Kidney capillary endothelial cell (primary cell): ENCODE data around the gene RBM17.
"Not testable (repeated sequence)": the region's sequence is repeated elsewhere in the genome, so short reads cannot be mapped to it uniquely, and the experiment has no call there.

Experiments used
- DNase-seq: peaks from one replicate; pipeline ENCODE4 v3.0.0-alpha.2; 2018; ENCODE audit warnings: low spot score

Gene RBM17, protein sequence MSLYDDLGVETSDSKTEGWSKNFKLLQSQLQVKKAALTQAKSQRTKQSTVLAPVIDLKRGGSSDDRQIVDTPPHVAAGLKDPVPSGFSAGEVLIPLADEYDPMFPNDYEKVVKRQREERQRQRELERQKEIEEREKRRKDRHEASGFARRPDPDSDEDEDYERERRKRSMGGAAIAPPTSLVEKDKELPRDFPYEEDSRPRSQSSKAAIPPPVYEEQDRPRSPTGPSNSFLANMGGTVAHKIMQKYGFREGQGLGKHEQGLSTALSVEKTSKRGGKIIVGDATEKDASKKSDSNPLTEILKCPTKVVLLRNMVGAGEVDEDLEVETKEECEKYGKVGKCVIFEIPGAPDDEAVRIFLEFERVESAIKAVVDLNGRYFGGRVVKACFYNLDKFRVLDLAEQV

DNA sequence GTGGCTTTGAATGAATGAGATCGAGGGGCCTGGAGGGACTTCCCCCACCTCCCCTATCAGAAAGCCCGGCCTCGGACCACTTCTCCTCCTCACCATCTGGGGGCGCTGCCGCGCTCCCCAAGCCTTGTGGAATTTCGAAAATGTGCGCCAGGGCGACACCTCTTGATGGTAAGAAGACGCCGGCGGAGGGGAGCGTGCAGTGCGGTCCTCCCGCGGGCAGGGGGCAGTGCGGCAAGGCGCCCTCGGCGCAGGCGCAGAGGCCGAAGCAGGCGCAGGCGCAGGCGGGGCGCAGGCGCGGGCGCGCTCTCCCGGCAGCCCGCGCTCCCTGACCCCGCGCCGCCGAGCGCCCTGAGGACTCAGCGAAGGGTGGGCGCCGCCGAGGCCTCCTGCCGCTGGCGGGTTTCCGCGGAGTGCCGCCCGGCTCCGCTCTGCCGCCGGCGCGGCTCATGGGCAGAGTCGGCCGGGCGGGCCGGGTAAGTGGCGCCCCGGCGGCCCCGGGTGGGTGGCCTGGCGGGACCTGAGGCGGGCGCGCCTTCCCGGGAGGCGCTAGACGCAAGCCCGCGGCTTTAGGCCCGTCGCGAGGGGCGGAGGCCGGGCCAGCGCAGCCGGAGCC, at the start of gene RBM17:
RBM17 (plus strand) TSS at position 314 of the 613 bp plus-strand sequence. CDS start 8,032 bp downstream, outside the sequence.
- DNase-seq, result peak; percentile 94

GRCh38 chr10:6039711-6040110, 49.1 kb upstream of the RBM17 start:
- no peak for DNase-seq

DNA sequence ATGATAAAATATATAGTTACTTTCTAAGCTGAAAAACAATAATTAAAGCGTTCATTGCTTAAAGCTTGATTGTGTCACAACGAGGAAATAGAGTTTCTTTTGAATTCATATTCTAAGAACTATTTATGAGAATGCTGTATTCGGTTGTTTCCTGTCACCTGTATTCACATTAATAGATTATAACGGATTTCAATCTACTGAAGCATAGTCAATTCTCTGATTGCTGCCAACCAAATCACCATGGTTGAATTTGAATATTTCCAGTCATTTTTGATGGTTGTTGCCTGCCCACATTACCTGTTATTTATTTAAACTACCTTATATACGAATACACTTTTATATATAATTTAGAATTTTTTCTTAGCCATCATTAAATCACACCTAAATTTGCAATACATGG, 48.6 kb upstream of the RBM17 start:
- no peak for DNase-seq

DNA sequence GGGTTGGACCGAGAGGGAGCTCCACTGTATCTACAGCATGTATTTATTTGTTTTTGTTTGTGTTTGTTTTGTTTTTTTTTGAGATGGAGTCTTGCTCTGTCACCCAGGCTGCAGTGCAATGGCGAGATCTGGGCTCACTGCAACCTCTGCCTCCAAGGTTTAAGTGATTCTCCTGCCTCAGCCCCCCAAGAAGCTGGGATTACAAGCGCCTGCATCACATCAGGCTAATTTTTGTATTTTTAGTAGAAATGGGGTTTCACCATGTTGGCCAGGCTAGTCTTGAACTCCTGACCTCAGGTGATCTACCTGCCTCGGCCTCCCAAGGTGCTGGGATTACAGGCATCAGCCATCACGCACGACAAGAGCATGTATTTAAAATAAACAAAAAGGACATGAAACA, 45.5 kb upstream of the RBM17 start:
- not testable (repeated sequence) for DNase-seq

GRCh38 chr10:6044060-6044459, 44.8 kb upstream of the RBM17 start:
- no peak for DNase-seq

GRCh38 chr10:6044751-6045313, 44.0 kb upstream of the RBM17 start:
- no peak for DNase-seq

DNA sequence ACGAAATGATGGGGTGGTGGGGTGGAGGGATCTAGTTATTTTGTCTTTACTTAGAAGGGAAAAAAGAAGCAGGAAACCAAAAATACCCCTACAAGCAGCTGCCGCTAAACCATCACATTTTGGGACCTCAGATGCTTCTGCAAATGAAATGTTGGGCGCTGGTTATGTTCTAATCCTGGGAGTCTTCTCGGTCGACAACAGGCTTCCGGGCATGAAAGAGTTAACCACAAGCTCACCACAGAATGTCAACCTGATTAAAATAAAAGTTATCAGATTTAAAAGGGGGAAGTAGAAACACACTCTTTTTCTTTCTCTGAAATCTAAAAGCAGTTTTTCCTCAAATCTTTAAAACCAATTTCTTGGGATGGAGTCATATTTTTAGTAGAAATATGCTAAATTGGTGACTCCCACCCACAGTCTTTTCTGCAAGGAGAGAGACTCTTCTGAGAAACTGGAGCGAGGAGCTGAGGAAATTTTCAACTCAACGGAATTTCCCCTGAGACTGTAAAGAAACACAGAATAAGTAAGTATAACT, 43.5 kb upstream of the RBM17 start:
- no peak for DNase-seq

DNA sequence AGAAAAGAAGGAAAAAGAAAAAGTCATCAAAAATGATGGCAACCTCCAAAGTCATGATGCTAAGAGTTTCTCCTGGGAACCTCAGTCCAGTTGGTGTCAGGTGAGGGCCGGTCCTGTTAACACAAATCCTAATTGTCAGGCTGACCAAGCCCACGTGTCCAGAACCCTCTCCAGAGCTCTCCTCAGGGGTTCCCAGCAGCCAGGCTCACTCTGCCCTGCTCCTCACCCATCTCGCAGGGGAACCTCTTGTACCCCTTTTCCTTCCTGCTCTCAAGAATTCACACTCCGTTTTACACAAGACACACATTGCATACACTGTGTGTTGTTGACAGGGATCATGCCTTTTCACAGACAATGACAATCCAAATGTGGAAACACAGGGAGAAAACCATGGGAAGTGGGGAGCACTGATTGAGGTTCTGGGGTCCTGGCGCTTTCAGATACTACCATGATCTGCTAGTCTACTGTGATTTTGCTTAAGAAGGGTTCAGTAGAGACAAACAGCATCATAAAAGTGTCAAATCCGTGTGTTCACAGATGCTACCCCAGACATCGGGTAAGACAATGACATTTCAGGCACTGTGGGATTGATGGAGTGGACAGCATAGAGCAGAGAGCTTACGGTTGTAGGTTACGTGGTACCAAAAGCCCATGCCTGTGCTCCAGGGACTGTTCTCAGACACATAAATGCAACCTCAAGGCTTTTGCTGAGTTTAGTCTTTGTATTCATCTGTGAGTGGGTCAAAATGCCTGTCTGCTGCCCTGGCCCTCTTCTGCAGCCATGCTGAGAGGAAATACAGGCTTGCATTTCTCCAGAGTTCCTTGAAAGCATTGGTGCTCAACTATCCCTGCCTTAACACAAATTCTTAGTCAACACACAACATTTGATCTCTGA, 42.7 kb upstream of the RBM17 start:
- no peak for DNase-seq

- DNase-seq, result no peak
These were observed 41.8 kb upstream of the RBM17 start for GRCh38 chr10:6046773-6047611.

DNA sequence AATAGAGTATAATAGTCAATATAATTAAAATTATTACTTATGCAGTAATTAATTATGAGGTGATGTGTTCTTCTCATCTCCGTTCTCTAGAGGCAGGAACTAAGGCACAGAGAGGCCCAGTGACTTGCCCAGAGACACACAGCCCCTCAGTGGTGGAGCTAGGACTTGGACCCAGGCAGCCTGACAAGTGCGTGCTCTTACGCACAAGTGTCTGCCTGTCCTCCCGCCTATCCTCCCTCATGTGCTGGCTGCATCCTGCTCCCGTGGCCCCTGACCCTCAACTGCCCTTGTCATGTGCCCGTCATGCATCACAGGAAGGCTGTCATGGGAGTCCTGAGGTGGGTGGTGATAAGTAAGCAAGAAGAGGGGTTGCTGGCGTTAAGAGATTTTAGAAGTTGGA, 41.0 kb upstream of the RBM17 start:
- no peak for DNase-seq

GRCh38 chr10:6048281-6049030, 40.4 kb upstream of the RBM17 start:
- no peak for DNase-seq

DNA sequence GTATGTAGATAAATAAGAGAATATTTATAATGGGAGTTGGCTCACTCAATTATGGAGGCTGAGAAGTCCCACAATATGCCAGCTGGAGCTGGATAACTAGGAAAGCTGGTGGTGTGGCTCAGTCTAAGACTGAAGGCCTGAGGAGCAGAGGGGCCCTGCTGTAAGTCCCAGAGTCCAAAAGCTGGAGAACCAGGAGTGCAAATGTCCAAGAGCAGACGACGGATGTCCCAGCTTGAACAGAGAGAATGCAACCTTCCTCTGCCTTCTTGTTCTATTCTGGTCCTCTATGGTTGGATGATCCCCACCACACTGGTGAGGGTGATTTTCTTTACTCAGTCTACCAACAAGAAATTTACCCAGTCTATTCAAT, 39.8 kb upstream of the RBM17 start:
- DNase-seq, result no peak

GRCh38 chr10:6050801-6051445, 37.9 kb upstream of the RBM17 start:
- no peak for DNase-seq

- DNase-seq, result no peak
These were observed 36.3 kb upstream of the RBM17 start for GRCh38 chr10:6052247-6053221.

- no peak for DNase-seq
These were observed 35.5 kb upstream of the RBM17 start for GRCh38 chr10:6053303-6053702.

- DNase-seq, result no peak
These were observed 34.8 kb upstream of the RBM17 start for GRCh38 chr10:6053816-6054631.

GRCh38 chr10:6054884-6055283, 34.0 kb upstream of the RBM17 start:
- no peak for DNase-seq

DNA sequence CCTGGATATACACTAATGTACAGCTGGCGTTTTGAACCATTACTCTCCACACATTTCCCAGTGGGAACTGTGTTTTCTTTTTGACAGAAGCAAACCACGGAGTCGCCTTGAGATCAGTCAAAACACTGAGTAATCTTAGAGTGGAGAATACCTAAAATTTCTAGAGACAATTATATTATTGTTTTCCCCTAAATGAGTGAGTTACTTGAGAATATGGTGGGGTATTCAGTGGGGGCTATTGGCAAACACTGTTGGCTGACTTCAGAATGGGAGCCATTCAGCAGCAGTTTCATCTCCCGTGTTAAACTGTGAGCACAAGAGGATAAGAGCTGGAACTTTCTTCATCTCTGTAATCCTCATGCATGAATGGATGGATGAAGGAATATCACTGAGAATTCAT, 32.9 kb upstream of the RBM17 start:
- DNase-seq, result no peak
